NCI-H187 treated with DMSO at 0.1 percent for 48 hours (cell line): ENCODE results near the gene PCK1.

Experiments
- DNase-seq: peaks from one replicate; lab custom pipeline; 2025; lab: John Stamatoyannopoulos, UW

Gene PCK1

GRCh38 chr20:57536771-57537724, 23.9 kb upstream of the PCK1 start:
- no peak for DNase-seq

GRCh38 chr20:57537822-57538221, 23.1 kb upstream of the PCK1 start:
- no peak for DNase-seq

DNA sequence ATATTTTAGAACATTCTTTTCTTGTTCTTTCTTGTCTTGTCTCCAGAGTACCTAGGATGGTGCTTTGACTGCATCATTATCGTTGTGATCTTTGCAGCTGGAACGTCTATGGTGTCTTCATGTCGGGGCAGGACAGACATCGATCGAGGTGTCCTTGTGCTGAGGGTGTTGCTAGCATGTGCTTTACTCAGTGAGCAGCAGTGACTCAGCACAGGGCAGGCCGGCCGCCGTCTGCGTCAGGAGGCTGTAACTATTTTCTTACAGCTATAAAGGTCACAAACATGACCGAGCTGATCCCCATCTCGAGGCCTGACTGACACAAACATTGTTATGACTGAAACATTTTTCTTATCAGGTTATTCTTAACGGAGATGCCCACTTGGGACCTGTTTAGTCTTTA, 21.0 kb upstream of the PCK1 start:
- DNase-seq = no peak

GRCh38 chr20:57540890-57541580, 19.9 kb upstream of the PCK1 start:
- DNase-seq = no peak

GRCh38 chr20:57543754-57544153, 17.2 kb upstream of the PCK1 start:
- DNase-seq = no peak

GRCh38 chr20:57544838-57545564, 15.9 kb upstream of the PCK1 start:
- DNase-seq = no peak

- no peak for DNase-seq
Measured at GRCh38 chr20:57545927-57546662, 14.8 kb upstream of the PCK1 start.

- DNase-seq = no peak
Measured at GRCh38 chr20:57546956-57547649, 13.8 kb upstream of the PCK1 start.

DNA sequence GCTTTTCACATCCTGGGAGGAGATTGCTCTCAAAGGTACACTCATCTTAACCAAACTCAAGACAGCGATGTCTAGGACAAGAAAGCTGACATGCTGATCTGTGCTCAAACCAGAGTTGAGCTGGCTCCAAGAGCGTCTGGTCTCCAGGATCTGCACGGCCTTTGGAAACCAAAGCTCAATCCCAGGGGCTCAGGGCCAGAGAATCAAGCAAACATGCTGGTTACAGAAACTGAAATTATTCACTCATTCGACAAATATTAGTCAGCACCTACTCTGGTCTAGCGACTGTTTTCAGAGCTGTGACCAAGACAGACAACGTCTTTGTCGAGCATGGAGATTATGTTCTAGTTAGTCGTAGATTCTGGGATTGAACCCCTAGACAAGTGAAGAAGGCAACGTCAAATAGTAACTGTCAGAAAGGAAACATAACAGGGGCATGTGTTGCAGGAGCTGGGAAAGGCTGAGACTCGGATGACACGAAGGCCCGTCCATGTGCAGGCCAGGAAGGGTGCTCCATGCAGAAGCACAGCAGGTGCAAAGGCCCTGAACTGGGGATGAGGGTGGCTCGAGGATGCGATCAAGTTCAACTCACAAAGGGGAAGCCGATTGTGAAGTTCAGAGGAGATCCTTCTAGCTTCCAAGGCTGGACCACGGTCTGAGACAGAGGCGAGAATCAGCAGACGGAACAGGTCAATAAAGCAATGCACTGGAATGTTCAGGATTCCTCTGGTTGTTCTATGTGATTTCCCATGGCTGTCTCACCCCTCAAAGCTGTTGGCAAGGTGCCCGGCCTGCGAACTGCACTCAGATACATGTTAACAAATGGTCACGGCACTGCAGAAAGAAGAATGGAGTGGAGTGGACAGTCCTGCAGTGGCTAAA, 12.5 kb upstream of the PCK1 start:
- DNase-seq = no peak

- DNase-seq = no peak
Measured at GRCh38 chr20:57552471-57552870, 8.4 kb upstream of the PCK1 start.

- no peak for DNase-seq
Measured at GRCh38 chr20:57553376-57554018, 7.4 kb upstream of the PCK1 start.

DNA sequence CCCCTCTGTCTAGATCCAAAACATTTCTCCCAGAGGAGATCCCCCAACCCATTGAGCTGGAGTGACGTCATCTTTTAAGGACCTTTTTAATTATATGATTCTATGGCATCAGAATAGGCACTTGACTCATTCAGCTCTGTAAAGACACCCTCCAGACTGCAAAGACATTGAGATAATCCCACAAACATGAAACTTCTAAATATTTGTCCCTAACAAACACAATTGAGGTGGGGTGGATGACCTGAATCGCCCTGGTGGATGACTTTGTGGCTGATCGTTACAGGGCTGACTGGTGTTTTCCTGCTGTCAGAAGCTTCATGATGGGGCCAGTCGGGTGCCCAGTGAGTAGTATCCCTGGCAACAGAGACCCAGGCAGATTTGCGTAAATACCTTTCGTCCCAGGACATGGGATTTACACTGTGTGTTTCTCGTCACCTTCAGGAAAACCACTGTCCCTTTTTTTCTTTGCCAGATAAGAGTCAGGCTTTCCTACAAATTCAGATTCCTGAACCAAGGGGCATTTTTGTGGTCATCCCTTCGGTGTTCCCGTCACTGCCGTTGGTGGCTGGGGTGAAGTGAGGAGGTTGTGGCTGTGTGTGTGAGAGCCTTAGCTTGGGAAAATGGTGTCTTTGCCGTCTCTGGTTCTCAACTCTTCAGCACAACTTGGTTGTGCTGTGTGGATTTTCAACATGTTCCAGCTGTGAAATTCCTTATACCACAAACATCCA, 5.3 kb upstream of the PCK1 start:
- no peak for DNase-seq

GRCh38 chr20:57556980-57557274, 4.0 kb upstream of the PCK1 start:
- no peak for DNase-seq

DNA sequence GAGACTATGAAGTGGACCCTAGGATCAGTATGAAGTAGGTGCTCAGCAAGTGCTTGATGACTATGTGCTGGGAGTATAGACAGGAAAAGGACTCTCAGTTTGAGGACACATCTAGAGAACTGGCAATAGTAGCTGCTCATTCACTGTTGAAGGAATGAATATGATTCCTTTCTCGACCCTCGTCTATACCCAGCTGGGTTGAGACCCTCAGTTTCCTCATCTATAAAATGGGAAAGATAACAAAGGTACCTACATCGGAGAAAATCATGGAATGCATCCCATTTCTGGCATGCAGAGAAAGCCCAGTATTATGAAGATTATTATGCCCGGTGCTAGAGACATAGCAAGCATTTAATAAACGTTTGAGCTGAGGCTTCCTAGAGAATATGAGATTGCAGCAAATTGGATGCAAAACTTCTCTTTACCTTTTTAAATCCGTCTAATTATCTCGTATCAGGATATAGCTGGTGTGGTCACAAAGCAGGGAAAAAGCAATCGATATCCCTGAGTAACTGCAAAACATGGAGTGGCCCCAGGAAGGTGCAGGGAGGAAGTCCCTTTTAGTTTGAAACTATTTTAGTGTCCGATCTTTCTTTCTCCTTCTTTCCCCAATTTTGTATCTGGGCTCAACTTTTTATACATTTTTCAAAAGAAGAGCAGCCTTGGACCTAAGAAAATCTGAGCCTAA, 2.8 kb upstream of the PCK1 start:
- no peak for DNase-seq

GRCh38 chr20:57558614-57559288, 2.2 kb upstream of the PCK1 start:
- no peak for DNase-seq

GRCh38 chr20:57559289-57559634, 1.6 kb upstream of the PCK1 start:
- DNase-seq = no peak

- no peak for DNase-seq
Measured at GRCh38 chr20:57559658-57560553, 1.0 kb upstream of the PCK1 start.
